GM19468 (cell line): Measurements from ENCODE around the gene EEF1A2.

Experiments
- ATAC-seq: cut with Tn5 transposase; IDR thresholded peaks from one replicate; pipeline ENCODE4 v1.9.1; 2021; ENCODE audit warnings: mild to moderate bottlenecking, moderate library complexity, moderate number of reproducible peaks; ENCODE audit not compliant: unreplicated experiment; ENCODE audit errors: extremely low read depth

EEF1A2 gene

DNA sequence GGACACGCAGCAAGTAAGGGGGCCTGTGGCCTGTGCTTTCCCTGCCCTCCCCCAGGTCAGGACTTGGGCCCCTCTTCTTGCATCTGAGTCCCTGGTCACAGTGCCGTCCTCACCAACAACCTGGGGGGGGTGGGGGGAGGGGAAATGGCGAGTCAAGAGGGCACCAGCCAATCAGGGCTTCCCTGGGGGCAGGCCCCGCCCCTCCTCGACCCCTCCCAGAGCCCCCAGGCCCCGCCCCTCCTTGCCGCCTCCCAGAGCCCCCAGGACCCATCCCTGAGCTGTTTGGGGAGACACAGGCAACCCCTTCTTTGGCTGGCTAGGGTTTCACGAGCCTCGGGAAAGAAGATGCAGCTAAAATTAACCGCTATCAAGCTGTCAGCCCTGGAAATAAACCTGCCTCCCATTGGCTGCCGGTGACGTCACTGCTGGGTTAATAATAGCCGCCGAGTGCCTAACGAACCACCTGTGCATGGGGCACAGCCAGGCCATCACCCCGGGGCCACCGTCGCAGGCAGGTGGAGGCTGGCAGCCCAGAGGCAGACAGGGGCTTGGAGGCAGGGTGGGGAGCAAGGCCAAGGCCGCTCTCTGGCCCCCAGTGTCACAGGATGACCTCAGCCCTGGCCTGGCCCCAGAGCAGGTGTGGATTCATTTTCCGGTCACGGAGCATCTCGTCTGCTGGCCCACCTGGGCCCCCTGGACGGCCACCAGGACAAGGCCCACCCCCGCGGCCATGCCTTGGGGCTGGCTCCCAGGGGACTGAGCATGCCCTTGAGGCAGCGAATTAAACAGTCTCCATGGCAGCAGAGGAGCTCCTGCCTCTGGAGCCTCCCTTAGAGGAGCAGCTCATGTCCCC, 3.2 kb upstream of the EEF1A2 start:
- no peak for ATAC-seq

DNA sequence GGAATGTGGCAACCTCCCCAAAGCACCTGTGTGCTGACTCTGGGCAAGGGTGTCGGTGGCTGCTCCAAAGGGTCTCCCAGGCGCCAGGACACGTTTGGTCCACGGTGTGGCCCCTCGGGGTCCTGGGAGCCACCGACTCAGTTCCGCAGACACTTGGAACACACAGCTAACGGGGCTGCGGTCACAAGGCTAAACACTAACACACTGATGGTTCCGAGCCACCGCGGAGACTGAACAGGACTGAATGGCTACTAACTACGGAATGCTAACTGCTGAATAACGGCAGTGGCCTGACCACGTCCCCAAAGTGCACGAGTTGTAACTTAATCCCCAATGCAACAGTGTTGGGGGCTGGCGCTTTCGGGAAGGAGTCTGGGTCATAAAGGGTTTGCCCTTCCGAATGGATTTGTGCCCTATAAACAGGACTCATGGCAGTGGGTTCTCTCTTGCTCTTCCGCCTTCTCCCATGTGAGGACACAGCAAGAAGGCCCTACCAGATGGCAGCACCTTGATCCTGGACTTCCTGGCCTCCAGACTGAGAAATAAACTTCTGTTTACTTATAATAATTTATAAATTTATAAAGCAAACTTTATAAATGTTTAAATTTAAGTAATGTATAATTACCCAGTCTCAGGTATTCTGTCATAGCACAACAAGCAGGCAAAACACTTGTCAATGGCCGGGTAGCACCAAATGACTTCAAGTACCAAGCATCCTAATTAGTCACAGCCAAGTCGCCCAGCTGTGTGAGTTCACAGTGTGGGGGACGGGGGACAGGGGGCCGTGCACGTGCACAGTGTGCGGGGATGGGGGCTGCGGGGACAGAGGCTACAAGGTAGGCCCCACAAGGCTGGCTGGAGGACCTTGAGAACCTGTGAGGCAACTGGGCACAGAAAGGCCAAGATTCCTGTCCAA, 2.3 kb upstream of the EEF1A2 start:
- no peak for ATAC-seq

DNA sequence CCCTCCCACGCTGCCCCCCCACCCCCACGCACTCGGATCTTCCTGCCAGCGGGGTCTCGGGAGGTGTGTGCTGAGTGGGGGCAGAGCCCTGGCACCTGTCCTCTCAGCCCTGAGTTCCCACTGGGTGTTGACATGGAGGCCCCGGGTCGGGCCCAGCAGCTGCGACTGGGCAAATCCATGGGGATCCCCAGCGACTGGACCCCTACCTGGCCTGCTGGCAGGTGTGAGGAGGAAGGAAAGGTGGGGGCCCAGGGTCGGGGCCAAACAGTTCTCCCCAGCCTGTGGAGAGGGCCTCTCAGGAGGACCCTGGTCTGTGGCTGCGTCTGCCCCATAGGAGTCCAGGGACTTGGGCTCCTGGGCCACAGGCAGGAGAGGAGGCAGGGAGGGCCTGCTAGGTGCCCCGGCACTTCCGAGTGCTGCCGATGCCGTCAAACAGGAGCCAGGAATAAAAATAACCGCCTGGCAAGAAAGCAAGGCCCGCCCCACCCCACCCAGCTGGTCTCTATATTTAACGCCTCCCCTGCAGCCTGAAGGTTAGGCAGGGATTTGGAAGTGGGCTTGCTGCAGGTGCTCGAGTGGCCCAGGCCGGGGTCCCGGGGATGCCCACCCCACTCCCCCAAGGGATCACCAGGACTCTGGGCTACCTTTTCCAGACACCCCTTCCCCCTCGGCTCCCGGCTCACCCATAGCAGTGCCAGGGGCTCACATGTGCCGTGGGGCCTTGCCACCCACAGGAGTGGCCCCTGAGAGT, 1.4 kb upstream of the EEF1A2 start:
- ATAC-seq = no peak

DNA sequence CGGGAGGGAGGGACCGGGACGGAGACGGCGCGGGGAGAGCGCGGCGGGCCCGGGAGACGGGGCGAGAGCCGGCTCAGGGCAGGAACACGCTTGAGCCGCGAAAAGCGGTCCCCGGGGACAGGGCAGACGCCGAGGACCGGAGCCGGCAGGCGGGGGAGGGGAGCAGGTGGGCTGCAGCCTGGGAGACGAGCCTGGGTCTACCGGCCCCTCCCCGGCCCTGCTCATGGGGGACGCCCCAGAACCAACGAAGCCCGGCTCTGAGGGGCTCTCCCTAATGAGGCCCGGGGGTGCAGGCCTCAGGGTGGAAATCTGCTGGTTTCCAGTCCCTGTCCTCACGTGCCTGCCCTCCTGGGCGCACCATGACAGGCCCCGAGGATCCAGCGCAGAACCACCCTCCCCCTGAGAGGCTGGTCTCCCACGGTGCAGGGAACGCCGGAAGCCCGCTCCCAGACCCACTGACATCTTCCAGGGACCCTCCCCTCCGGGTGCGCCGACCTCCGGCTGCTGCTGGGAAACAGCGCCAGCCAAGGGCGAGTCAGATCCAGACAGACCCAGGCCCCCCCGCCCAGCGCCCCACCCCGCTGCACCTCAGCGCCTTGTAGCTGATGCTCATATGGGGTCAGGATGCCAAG, 571 bp upstream of the EEF1A2 start:
- ATAC-seq = no peak

DNA sequence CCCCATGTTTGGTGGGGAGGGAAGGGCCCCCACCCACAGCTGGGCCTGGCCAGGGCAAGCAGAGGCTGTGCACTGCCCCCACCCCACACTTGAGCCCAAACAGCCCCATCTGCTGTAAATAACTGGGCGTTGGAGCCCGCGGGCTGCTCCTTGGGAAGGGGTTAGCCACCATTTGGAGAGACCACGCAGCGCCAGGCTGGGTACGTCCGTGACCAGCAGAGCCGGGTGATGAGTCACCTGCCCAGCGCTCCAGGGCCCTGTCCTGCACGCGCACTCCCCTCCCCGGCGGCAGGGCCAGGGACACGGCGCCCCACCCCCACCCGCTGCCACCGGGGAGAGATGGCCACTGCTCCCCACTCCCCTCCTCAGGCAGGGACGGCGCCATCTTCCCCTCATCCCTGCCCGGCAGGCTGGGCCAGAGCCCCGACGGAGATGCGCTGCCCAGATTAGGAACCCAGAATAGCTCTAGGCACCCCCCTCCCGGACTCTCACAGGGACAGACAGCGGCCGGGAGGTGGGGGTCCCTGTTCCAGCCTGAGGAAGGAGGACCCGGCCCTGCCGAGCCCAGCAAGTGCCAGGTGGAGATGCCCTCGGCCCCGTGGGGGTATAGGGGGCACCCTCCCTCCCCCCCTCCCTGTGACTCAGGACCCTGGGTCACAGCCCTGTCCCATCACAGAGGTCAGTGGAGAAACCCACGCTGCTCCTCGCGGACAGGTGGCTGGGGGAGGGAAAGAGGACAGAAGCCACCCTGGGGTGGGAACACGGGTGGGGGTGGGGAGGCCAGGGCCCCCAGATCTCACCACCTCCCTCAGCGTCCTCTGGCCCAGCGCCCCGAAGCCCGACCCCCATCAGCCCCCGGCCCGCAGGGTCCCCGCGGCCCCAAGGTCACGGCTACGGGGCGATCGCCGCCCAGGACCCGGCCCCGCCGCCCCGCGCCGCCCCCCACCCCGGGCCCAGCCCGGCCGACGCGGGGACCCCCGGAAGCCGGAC, 642 bp downstream of the EEF1A2 start:
- ATAC-seq = no peak

DNA sequence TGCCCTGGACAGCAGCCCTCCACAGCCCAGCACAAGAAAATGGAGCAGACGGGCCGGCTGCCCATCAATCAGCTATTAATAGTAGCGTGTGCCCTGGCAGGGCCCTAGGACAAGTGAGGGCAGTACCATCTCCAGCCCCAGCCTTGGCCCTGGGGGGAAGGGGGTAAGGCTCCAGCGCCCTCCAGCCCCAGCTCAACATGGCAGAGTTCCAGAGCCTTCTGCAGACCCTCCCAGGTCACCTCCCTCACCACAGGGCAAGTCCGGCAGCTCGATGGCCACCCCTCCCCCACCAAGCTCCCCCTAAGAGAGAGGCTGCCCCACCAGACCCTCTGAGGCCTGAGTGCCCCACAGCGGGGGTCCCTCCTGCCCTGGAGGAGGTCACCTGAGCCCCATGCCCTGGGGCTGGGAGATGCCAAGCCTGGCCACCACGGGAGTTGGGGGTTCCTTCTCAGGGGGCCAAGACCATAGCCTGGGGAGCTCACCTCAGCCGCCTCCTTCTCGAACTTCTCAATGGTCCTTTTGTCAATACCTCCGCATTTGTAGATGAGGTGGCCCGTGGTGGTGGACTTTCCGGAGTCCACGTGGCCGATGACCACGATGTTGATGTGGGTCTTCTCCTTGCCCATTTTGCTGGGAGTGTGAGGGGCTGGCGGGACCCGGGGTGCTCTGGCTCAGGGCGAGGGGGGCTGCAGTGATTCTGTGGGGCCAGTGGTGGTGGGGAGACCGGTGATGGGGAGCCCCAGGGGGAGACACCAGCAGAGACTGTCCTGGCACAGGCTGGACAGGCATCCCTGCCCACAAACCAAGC, 1.5 kb downstream of the EEF1A2 start:
- no peak for ATAC-seq

DNA sequence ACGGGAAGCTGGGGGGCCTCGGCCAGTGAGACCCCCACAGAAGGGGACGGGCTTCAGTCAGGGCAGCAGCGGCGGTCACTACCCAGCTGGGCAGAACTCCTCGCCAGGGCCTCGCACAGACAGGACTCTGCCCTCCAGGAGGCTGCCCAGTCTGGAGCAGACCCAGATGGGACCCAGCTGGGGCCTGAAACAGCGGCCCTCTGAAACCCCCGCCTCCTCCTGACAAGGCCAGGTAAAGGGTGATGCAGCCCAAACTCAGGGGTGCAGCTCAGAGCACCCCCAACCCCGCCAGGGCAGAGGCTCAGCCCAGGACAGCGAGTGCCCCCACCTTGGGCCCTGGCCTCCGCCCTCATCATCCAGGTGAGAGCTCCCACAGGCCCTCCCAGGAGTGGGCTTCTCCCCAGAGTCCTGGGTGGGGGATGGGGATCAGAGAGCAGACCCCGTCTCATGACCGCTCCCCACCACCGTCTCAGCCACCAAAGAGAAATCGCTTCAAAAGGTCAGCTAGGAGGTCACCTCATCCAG, 2.2 kb downstream of the EEF1A2 start:
- no peak for ATAC-seq

DNA sequence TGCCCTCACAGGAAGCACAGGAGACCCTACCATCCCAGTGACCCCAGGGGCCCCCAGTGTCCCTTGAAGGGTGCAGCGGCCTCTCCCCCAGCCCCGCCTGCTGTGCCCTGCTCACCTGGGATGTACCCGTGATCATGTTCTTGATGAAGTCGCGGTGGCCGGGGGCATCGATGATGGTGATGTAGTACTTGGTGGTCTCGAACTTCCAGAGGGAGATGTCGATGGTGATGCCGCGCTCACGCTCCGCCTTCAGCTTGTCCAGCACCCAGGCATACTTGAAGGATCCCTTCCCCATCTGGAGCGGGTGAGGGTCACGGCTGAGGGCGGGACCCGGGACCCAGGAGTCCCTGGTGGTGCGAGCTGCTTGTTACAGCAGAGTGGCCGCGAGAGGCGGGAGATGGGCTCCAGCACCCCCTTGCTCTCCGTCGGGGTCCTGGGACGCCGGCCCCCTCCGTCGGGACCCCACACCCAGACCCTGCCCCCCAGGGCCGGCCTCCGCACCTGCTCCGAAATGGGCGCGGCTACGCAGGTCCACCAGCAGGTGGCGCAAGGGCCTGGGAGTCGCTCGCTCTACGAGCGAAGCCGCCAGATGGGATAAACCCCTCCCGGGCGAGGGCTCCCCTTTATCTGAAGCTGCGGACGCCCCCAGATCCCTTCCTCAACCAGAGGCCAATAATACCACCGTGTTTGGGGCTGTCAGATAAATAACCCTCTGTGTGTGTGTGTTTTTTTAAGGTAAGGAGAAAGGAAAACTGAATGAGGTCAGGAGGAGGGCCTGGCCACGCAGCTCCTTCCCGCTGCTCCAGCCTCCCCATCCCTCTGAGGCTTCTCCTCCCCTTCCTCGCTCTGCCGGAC, 2.9 kb downstream of the EEF1A2 start:
- ATAC-seq = no peak

DNA sequence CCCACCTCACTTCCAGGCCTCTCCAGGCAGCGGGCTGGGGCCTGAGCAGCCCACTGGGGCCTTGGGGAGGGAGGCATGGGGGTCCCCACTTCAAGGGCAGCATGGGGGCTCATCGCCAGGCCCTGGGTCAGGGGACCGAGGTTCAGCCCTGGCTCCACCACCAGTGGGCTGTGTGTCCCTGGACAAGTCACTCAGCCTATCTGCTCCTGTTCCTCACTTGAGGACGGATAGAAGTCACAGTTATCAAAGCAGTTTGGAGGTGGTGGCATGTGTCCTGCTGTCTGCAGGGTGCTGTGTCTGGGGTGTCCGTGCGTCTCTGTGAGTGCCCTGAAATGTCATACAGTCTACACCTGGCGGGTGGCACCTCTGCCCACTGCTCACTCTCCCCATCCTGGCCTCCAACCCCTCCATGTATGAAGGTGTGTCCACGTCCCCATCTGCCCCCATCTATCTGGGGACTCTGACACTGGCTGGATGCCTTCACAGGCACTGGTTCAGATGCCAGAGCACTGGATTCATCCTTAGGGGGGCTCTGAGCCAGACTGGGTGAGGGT, 3.6 kb downstream of the EEF1A2 start:
- no peak for ATAC-seq

DNA sequence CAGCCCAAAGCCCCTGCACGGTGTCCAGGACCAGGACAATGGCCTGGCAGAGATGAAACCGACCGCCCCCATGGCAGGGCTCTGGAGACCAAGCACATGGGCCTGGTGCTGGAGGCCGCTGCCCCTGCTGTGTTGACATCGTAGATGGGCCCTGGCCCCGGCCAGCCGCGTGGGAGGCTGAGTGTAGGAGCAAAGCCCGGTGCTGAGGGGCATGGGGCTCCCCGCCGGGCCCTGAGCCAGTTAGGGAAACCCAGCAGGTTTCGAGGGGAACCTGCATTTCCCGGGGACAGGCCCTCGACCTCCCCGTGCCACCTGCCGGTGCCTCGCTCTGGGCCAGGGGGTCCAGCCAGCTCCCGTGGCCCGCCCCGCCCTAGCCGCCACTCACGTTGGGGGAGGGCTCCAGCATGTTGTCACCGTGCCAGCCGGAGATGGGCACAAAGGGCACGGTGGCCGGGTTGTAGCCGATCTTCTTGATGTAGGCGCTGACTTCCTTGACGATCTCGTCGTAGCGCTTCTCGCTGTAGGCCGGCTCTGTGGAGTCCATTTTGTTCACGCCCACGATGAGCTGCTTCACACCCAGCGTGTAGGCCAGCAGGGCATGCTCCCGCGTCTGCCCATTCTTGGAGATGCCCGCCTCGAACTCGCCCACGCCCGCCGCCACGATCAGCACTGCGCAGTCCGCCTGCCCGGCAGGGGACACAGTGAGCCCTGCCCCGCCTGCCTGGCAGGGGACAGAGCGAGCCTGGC, 4.3 kb downstream of the EEF1A2 start:
- no peak for ATAC-seq

DNA sequence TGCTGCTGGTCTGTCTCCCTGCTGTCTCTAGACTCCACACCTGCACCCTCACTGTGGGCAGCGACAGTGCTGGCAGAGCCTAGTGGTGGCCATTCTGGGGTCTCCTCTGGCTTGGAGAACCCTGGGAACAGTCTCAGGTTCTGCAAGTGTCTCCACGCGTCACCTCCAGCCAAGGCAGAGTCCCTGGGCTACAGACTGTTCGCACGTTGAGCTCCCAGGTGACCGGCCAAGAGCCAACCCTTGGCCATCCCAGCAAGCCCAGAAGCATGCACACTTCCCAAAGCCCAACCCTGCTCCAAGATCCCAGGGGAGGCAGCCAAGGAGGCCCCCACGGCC, 4.8 kb downstream of the EEF1A2 start:
- no peak for ATAC-seq

DNA sequence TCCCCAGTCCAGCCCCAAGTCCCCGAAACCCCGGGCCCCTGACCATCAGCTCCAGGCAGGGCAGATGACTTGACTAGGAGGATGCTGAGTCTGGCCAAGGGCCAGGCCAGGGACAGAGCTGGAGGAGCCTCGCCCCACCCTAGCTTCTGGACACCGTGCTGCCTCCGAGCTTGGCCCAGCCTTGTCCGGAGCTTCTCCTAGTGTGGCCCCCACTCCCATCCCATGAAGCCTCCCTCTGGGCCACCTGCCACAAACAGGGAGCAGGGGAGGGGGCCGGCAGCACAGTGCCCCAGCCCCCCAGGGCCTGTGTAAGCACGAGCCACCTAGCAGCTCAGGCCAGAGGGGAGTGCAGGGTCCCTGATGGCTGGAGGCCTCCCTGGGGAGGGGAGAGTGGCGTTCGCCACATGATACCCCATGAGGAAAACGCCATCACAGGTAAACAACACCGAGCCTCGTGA, 5.3 kb downstream of the EEF1A2 start:
- ATAC-seq = no peak

DNA sequence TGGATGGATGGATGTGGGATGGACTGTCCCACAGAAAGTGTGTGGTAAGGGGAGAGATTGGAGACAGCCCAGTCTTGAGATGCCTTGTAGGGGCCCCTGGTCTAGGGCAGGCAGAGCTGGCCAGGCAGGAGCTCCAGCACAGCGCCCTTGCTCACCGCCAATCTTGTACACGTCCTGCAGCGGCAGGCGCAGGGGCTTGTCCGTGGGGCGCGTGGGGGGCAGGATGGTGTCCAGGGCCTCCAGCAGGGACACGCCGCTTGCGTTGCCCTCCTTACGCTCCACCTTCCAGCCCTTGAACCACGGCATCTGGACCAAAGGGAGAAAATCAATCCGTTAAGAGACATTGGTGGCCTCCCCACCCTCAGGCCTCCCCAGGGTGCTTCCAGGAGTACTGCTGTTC, 5.9 kb downstream of the EEF1A2 start:
- no peak for ATAC-seq

DNA sequence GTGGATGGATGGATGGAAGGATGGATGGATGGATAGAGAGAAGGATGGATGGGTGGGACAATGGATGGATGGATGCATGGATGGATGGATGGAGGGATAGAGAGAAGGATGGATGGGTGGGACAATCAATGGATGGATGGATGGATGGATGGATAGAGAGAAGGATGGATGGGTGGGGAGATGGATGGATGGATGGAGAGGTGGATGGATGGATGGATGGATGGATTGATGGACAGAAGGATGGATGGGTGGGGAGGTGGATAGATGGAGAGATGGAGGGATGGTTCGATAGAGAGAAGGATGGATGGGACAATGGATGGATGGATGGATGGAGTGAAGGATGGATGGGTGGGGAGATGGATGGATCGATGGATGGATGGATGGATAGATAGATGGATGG, 6.4 kb downstream of the EEF1A2 start:
- ATAC-seq = no peak

DNA sequence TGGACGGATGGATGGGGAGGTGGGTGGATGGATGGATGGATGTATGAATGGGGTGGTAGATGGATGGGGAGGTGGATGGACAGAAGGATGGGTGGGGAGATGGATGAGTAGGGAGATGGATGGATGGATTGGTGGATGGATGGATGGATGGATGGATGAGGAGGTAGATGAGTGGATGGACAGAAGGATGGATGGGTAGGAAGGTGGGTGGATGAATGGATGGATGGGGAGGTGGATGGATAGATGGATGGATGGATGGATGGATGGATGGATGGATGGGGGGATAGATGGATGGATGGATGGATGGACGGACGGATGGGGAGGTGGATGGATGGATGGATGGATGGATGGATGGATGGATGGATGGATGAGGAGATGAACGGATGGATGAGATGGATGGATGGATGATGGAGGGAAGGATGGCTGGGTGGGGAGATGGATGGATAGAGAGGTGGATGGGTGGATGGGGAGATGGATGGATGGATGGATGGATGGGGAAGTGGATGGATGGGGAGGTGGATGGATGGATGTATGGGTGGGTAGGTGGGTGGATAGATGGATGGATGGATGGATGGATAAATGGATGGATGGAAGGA, 7.2 kb downstream of the EEF1A2 start:
- no peak for ATAC-seq

DNA sequence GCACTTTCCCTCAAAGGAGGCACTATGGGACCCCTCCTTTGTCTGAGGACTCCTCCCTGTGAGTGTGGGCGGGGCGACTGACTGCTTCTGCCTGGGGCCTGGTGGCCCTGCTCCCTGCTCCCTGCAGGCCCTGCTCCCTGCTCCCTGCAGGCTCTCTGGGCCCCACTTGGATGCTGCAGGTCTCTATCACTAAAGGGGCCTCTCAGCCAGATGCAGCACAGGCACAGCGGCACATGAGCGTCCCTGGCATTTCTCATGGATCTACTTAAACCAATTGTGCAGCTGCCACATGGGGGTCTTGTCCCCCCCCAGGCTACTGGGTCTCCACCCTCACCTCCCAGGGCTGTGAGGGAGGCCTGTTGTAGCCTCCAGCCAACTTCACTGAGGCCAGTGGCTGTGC, 7.8 kb downstream of the EEF1A2 start:
- ATAC-seq = no peak
